ENCODE results near the gene ZNF782.

GRCh38 chr9:96885424-96885823, 31.1 kb upstream of the ZNF782 start:
- no peak for TF ChIP-seq BHLHE40 (IDR thresholded peaks at IDR 0.05; ENCODE audit: low read depth, low read length)
- TF ChIP-seq FOXS1 (CRISPR knock-in tag; IDR thresholded peaks at IDR 0.05) = no peak
- TF ChIP-seq, protein P1, sequence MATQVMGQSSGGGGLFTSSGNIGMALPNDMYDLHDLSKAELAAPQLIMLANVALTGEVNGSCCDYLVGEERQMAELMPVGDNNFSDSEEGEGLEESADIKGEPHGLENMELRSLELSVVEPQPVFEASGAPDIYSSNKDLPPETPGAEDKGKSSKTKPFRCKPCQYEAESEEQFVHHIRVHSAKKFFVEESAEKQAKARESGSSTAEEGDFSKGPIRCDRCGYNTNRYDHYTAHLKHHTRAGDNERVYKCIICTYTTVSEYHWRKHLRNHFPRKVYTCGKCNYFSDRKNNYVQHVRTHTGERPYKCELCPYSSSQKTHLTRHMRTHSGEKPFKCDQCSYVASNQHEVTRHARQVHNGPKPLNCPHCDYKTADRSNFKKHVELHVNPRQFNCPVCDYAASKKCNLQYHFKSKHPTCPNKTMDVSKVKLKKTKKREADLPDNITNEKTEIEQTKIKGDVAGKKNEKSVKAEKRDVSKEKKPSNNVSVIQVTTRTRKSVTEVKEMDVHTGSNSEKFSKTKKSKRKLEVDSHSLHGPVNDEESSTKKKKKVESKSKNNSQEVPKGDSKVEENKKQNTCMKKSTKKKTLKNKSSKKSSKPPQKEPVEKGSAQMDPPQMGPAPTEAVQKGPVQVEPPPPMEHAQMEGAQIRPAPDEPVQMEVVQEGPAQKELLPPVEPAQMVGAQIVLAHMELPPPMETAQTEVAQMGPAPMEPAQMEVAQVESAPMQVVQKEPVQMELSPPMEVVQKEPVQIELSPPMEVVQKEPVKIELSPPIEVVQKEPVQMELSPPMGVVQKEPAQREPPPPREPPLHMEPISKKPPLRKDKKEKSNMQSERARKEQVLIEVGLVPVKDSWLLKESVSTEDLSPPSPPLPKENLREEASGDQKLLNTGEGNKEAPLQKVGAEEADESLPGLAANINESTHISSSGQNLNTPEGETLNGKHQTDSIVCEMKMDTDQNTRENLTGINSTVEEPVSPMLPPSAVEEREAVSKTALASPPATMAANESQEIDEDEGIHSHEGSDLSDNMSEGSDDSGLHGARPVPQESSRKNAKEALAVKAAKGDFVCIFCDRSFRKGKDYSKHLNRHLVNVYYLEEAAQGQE (IDR thresholded peaks at IDR 0.05) = no peak
- no peak for TF ChIP-seq CTCF (IDR thresholded peaks at IDR 0.05)
- no peak for TF ChIP-seq ZFP36 (IDR thresholded peaks at IDR 0.05; ENCODE audit: borderline replicate concordance, partially characterized antibody)
- no peak for TF ChIP-seq RFX5 (IDR thresholded peaks at IDR 0.05)
- no peak for TF ChIP-seq SMC3 (IDR thresholded peaks at IDR 0.05)
- no peak for TF ChIP-seq POLR2A (IDR thresholded peaks at IDR 0.05; ENCODE audit: low read length)
- TF ChIP-seq RARB (CRISPR knock-in tag; IDR thresholded peaks at IDR 0.05) = no peak
- TF ChIP-seq, protein P2, sequence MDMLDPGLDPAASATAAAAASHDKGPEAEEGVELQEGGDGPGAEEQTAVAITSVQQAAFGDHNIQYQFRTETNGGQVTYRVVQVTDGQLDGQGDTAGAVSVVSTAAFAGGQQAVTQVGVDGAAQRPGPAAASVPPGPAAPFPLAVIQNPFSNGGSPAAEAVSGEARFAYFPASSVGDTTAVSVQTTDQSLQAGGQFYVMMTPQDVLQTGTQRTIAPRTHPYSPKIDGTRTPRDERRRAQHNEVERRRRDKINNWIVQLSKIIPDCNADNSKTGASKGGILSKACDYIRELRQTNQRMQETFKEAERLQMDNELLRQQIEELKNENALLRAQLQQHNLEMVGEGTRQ (IDR thresholded peaks at IDR 0.05) = no peak
- no peak for TF ChIP-seq HMGXB4 (CRISPR knock-in tag; IDR thresholded peaks at IDR 0.05; ENCODE audit: borderline replicate concordance)
- no peak for TF ChIP-seq MAFK (IDR thresholded peaks at IDR 0.05; ENCODE audit: partially characterized antibody)

All from A549 (cell line).